HFFc6 (cell line): Measurements from ENCODE around the gene HMGXB3. TPM values are rescaled to one million over a fixed set of nuclear protein-coding genes. Genes with fewer than 3 reads are reported as not detected.
"Not testable (repeated sequence)": the region's sequence is repeated elsewhere in the genome, so short reads cannot be mapped to it uniquely, and the experiment has no call there.

Experiments
- DNase-seq: peaks from one replicate; pipeline ENCODE4 v3.0.0-alpha.2; 2018
- H3K27ac Mint-ChIP-seq: 2 replicates; pipeline ENCODE4 v1.8.0; 2020; ENCODE audit warnings: mild to moderate bottlenecking, mixed read lengths
- H3K27me3 Mint-ChIP-seq: 2 replicates; pipeline ENCODE4 v1.8.0; 2021; ENCODE audit warnings: mild to moderate bottlenecking, moderate library complexity, mixed read lengths; ENCODE audit not compliant: insufficient read depth
- H3K36me3 Mint-ChIP-seq: 2 replicates; pipeline ENCODE4 v1.8.0; 2021; ENCODE audit warnings: low read depth, mixed read lengths
- H3K4me1 Mint-ChIP-seq: 2 replicates; pipeline ENCODE4 v1.8.0; 2020; ENCODE audit warnings: low read depth, mixed read lengths
- H3K4me3 Mint-ChIP-seq: 2 replicates; pipeline ENCODE4 v1.8.0; 2020; ENCODE audit warnings: mild to moderate bottlenecking, moderate library complexity, mixed read lengths
- H3K9me3 Mint-ChIP-seq: 2 replicates; pipeline ENCODE4 v1.8.0; 2020; ENCODE audit warnings: mild to moderate bottlenecking, mixed read lengths
- total RNA-seq, 6 experiments: library from RNA; stranded (reverse); fragmentation: NEBNext Ultra II Directional; extraction: Animal tissue kit (Norgen Biotek cat#: 25700); gene quantifications; 2 replicates in 1 of 6; 3 replicates in 5 of 6; pipeline ENCODE4 v1.2.3, GENCODE V29; 2021
- TF ChIP-seq, protein P1 (sequence below): fragments of 200-600 bp; sonication (generic); IDR thresholded peaks from 2 replicates; pipeline ENCODE4 v1.5.0; 2021; ENCODE audit warnings: antibody characterized with exemption, mild to moderate bottlenecking

Gene HMGXB3
- total RNA-seq, 6 experiments from 2014 or later = 38.2 to 42.5 (median 40.5) TPM

DNA sequence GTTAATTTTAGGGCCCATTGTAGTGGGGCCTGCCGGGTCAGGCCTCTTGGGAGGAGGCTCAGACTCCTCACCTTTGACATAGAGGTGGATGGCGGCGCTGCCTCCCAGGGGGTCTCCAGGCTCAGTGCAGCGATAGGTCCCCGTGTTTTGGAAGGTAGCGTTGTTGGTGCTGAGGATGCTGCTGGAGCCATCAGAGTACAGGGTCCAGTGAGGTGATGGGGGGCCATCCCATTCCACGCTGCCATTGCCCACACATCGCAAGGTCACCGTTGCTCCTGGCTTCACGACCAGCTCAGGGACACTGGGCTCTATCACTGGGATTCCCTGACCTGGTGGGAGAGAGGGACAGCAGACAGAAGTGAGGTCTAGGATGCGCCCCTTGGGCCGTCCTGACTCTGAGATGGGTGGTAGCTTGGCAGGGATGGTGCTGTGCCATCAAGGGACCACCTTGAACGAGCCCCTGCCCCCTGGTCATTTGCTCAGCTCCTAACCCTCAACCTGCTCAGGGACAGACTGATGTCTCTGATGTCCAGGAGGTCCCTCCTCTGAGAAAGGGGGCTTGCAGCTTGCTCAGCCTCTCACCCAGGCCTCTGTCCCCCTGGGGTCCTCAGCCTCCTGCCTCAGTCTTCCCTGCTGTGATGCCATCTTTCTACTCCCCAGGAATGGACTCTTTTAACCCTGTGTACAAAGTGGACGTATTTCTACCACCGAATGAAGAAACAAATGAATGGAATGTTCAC, 80.3 kb downstream of the HMGXB3 start:
- H3K4me1 Mint-ChIP-seq = peaks cover 23% of the 10 kb centered on the region
- no peak overlapping the region for H3K27ac Mint-ChIP-seq
- peaks cover 2% of the 10 kb centered on the region; the same call in 1 of the 2 replicates for H3K27me3 Mint-ChIP-seq
- TF ChIP-seq, protein P1, sequence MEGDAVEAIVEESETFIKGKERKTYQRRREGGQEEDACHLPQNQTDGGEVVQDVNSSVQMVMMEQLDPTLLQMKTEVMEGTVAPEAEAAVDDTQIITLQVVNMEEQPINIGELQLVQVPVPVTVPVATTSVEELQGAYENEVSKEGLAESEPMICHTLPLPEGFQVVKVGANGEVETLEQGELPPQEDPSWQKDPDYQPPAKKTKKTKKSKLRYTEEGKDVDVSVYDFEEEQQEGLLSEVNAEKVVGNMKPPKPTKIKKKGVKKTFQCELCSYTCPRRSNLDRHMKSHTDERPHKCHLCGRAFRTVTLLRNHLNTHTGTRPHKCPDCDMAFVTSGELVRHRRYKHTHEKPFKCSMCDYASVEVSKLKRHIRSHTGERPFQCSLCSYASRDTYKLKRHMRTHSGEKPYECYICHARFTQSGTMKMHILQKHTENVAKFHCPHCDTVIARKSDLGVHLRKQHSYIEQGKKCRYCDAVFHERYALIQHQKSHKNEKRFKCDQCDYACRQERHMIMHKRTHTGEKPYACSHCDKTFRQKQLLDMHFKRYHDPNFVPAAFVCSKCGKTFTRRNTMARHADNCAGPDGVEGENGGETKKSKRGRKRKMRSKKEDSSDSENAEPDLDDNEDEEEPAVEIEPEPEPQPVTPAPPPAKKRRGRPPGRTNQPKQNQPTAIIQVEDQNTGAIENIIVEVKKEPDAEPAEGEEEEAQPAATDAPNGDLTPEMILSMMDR = no peak
- DNase-seq = no peak
- H3K36me3 Mint-ChIP-seq = no peaks in the 10 kb centered on the region
- no peak overlapping the region for H3K4me3 Mint-ChIP-seq
- H3K9me3 Mint-ChIP-seq = no peaks in the 10 kb centered on the region

DNA sequence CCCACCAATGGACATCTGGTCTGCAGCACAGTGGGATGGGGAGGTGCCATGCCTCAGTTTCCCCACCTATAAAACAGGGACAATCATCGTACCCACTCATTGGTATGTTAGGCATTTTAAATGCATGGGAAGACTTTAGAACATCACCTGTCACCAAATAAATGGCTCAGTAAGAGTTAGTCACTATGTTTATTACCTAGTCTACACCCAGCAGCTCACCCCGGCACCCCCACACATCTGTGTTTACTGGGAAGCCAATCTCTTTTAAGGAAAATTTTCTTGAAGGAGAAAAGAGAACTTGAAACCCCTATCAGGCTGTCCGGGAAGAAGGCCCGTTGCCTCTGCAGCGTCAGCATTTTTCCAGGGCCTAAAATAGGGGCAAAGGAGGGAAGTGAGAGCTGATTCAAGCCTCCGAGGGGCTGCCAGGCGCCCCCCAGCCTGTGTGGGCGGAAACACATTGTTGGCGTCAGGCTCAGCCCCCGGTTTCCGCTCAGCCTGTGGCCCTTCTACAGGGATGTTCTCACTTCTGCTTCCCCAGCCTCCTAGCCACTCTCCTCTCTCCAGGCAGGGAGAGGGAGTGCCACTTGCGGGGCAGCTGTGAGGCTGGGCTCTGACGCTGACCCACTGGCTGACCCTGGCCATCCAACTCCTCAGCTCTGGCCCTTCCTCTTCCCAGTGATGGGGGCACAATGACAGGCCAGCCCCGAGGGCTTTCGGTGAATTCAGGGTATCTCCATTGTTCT, 81.2 kb downstream of the HMGXB3 start:
- Mint-ChIP-seq H3K4me1 (peaks cover 23% of the 10 kb centered on the region), H3K27me3 (peaks cover 2% of the 10 kb centered on the region; the same call in 1 of the 2 replicates), H3K4me3 (no peak overlapping the region), H3K9me3 (no peaks in the 10 kb centered on the region), H3K36me3 (no peaks in the 10 kb centered on the region), H3K27ac (no peak overlapping the region)
- DNase-seq = no peak
- TF ChIP-seq, protein P1 = no peak

DNA sequence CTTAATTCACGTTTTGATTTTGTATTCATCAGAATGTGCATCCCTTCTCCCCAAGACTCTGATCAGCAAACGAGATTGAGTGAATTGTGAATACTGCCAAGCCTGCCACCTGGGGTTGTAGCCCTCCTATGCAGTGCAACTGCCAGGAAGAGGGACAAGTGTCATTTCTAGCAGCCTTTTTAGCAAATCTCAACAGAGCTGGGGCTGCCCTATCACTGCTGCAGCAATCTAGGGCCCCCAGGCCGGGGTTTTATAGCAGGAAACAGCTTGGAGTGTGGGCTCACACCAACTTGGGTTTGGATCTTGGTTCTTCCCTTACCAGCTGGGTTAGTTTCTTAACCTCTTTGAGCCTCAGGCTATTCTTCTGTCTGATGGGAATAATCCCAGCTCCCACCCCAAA, 81.8 kb downstream of the HMGXB3 start:
- TF ChIP-seq, protein P1 = no peak
- Mint-ChIP-seq H3K4me3 (no peak overlapping the region), H3K27ac (no peak overlapping the region), H3K36me3 (no peaks in the 10 kb centered on the region), H3K27me3 (peaks cover 2% of the 10 kb centered on the region; the same call in 1 of the 2 replicates), H3K4me1 (peaks cover 23% of the 10 kb centered on the region), H3K9me3 (no peaks in the 10 kb centered on the region)
- DNase-seq = no peak

DNA sequence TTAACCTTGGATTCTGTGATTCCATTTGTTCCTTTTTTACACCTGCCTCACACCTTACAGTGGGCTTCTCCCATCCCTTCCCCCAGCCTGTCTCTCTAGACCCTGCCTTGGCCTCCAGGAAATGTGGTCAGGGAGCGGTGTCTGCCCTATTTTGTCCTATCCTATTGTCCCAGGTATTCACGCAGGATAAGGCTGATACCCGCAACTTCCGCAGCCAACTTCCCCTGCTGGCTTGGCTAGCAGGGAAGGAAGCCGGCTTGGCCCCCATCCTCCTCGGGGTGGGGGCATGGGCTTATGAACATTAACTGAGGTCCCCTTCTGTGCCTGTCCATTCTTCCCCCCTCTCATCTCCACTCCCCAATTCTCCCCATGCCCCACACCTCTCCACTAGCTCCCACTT, 82.3 kb downstream of the HMGXB3 start:
- no peak for DNase-seq
- H3K9me3 Mint-ChIP-seq = no peaks in the 10 kb centered on the region
- TF ChIP-seq, protein P1 = no peak
- H3K27ac Mint-ChIP-seq = no peak overlapping the region
- H3K27me3 Mint-ChIP-seq = peaks cover 2% of the 10 kb centered on the region; the same call in 1 of the 2 replicates
- H3K36me3 Mint-ChIP-seq = no peaks in the 10 kb centered on the region
- peaks cover 23% of the 10 kb centered on the region for H3K4me1 Mint-ChIP-seq
- H3K4me3 Mint-ChIP-seq = no peak overlapping the region

DNA sequence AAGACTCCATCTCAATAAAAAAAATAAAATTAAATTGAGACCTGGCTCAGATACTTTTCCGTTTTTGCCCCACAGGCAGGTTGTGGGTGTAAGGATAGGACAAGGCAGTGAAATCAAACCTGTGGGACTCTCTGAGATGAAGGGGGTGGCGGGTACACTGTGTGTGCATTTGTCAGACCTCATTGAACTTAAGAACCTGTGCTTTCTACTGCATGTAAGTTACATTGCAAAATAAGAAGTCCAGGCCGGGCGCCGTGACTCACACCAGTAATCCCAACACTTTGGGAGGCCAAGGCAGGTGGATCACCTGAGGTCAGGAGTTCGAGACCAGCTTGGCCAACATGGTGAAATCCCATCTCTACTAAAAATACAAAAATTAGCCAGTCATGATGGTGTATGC, 84.2 kb downstream of the HMGXB3 start:
- not testable (repeated sequence) for H3K9me3 Mint-ChIP-seq, H3K27me3 Mint-ChIP-seq, DNase-seq, H3K27ac Mint-ChIP-seq, H3K36me3 Mint-ChIP-seq, H3K4me3 Mint-ChIP-seq
- H3K4me1 Mint-ChIP-seq = peaks cover 11% of the 10 kb centered on the region
